ENCODE measurements around the gene PYGM.
"Not testable (repeated sequence)": the region's sequence is repeated elsewhere in the genome, so short reads cannot be mapped to it uniquely, and the experiment has no call there.

PYGM gene

GRCh38 chr11:64714666-64715065, 45.1 kb downstream of the PYGM start:
- DNase-seq, result no peak

DNA sequence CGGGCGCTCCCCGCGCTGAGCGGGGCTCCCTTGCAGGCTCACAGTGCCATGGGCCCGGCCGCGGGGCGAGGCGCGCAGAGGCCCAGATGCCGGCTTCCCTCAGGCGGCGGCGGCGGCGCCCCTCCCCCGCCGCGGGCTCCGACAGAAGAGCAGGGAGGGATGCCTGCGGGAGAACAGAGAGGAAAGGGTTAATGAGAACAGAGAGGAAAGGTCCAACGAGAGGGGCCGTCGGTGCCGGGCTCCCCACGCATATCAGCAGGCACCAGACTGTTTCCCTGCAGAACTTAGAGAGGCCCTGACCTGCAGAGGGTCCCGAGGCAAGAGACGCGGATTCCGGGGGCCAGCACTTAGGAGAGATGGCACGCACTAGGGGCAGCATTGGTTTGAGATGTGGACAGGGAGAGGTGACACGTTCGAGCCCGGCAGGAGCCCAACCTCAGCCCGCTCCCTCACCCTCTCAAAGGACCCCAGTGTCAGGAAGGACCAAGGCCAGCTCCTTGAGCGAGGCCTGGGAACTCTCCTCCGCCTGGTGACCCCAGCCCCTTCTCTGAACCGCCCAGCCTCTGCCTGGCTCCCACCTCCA, 45.9 kb downstream of the PYGM start:
- no peak for DNase-seq

DNA sequence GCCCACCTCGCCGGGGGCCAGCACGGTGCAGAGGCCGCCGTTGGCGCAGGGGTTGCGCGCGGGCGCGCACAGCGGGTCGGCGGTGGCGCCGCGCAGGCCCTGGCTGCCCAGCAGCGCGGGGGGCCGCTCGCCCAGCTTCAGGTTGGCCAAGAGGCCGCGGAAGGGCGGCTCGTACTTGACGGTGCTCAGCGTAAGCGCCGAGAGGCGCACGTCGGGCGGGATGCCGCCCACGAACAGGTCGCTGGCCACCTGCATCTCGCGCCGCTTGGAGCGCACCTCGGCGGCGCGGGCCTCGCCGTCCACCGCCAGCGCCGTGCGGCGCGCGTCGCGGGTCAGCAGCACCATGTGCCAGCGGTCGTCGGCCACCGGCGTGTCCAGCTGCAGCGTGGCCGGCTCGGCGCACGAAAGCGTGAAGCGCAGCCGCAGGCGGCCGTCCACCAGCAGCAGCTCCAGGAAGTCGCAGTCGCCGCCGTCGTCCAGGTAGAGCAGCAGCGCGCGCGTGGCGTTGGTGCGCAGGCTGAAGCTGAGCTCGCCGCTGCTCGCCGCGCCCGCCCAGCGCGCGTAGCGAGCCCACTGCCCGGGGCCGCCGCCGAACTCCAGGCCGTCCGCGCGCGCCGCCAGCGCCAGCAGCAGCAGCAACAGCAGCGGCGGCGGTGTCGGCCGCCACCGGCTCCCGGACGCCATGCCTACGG, 46.6 kb downstream of the PYGM start:
- peak; percentile 23 for DNase-seq

DNA sequence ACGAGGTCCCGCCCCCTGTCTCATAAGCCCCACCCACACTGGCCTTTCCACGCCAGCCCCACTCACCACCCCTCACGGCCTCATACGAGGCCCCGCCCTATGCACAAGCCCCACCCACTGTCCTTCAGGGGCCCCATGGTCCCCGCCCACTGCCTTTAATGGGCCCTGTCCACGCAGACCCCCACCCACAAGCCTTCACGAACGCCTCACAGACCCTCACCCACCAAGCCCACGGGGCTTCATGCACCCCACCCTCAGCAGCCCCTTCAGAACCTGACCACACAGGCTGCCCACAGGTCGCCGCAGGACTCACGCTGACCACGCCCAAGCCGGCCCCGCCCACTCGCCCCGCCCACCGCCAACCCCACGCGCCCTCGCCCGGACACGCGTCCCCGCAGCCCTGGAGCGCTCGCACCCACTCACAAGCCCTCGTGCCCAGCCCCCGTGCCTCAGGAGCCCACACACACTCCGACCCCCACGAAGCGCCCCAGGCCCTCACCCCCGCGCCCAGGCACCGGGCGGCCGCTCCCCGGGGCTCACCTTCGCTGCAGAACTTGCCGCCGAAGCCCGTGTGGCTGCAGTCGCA, 47.3 kb downstream of the PYGM start:
- DNase-seq, result no peak

DNA sequence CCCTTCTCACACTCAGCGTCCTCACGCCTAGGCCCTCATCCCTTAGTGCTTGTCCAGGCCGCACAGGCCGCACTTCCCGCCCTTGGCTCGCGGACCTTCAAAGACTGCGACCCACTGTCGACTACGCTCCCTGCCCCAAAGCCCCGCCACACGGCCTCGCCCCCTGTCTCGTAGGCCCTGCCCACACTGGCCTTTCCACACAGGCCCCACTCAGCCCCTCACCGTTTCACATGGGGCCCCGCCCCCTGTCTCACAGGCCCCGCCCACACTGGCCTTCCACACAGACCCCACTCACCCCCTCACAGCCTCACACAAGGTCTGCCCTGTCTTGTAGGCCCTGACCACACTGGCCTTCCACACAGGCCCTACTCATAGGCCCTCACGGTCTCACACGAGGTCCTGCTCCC, 47.8 kb downstream of the PYGM start:
- DNase-seq, result no peak

- no peak for DNase-seq
These were observed 48.4 kb downstream of the PYGM start for GRCh38 chr11:64711138-64711955.

DNA sequence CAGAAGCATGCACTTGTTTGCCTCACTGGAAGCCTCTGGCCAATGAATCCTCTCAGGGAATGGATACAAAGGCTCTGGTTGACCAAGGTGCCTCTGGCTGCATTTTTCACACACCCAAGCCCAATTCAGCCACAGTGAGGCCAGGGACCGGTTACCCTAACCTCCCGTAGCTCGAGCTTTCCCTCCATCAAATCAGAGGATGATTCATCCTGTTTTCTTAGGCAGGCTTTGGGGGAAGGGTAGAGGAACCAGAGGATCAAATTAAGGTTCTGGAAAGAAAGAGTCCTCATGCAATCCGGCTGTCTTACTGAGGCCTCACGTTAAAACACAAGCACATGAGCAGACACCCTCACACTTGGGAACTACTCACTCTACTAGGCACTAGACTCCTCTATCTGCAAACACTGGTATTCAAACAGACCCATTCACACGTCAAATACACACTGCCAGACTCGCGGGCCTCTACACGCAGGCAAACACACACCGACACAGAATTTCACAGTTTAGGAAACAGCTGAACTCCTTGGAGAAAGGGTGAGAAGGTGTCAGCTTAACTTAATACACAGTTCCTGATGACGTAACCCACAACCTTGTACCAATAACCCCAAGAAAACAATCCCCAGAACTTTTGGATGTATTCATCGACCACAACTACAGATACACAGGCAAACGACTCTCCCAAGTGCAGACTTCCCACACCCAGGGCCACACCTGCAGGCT, 49.2 kb downstream of the PYGM start:
- DNase-seq, result no peak

- no peak for DNase-seq
These were observed 54.3 kb downstream of the PYGM start for GRCh38 chr11:64705501-64705900.

DNA sequence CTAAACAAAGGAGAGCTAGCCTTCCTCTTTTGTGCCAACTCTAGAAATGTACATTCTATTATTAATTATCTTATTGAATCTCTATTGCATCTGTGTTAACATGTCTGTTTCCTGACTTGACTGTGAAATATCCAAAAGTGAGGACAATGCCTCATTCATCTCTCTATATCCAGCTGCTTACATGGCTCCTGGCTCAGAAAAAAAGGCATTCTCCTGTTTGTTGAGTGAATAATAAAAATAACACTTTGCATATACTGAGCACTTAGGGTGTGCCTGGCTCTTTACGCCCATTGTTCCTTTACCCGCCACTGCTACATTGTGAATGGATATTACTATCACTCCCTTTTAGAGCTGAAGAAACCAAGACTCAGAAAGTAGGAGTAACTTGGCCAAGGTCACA, 56.7 kb downstream of the PYGM start:
- no peak for DNase-seq

- not testable (repeated sequence) for DNase-seq
These were observed 57.8 kb downstream of the PYGM start for GRCh38 chr11:64701956-64702355.

DNA sequence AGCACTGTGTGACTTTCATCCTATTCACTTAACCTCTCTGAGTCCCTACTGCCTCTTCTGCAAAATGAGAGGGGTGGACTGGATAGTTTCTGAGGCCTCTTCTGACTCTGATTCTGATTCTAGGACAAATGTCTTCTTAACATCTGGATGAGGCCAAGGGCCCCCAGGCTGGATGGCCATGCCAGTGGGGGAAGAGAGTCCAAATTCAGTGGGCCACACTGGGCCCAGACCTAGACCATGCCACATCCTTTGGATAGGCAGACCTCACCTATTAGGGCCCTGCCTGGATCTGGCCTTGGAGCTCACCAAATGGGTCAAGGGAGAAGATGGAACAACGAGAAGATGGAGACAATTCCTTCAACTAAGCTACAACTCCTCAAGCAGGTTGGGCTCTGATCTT, 61.3 kb downstream of the PYGM start:
- no peak for DNase-seq

GRCh38 chr11:64697663-64698375, 62.0 kb downstream of the PYGM start:
- DNase-seq, result no peak
